K562 (cell line): Measurements from ENCODE around the gene ASCC3. TPM values are rescaled to one million over a fixed set of nuclear protein-coding genes. Genes with fewer than 3 reads are reported as not detected.

Experiments used
- ATAC-seq: fragments of 200-7000 bp; cut with Tn5 transposase; 3 replicates; pipeline ENCODE4 v1.9.1; 2020; ENCODE audit warnings: moderate library complexity
- BruUV-seq: library from RNA; stranded (reverse); fragments of 400-500 nt; replicated peaks from 2 replicates; lab custom pipeline; 2021; lab: Mats Ljungman, UMichigan
- CTCF ChIA-PET: fragments of 300-600 bp; formaldehyde crosslinking; extraction: SDS; loops from one replicate; lab custom pipeline; 2021; ENCODE audit warnings: low intra/inter-chr PET ratio; lab: Yijun Ruan, JAX
- POLR2A ChIA-PET: fragments of 300-600, 350-650 bp; sonication (Branson Sonifier 250); formaldehyde crosslinking; extraction: SDS; loops from one replicate; lab custom pipeline; 2021; ENCODE audit warnings: antibody characterized with exemption, inconsistent platforms; lab: Yijun Ruan, JAX
- DNase-seq, 4 experiments: peaks; one replicate each; pipeline versions ENCODE4 v3.0.0 to v3.0.0-alpha.2; 2011 to 2018; ENCODE audit warnings: low spot score in 3 of 4, mixed read lengths in 3 of 4; ENCODE audit errors: extremely low read depth in 1 of 4
- FAIRE-seq: peaks from 2 replicates; lab custom pipeline; 2011; peaks lifted over from hg19 to GRCh38; lab: Jason Lieb, UNC
- H2AFZ ChIP-seq: 2 replicates; pipeline ENCODE4 v1.6.0; 2011; ENCODE audit warnings: low read depth, low read length, control low read depth, inconsistent platforms
- H3K27ac ChIP-seq: fragments of 200-600 bp; 3 replicates; pipeline ENCODE4 v1.8.0; 2011; ENCODE audit warnings: low read depth, mild to moderate bottlenecking, control low read depth, inconsistent platforms, low read length, moderate library complexity, mixed read lengths; ENCODE audit errors: extremely low read depth
- H3K27me3 ChIP-seq, 2 experiments: fragments of 300-600 bp in 1 of 2; 2 replicates in 1 of 2; 3 replicates in 1 of 2; pipeline versions ENCODE4 v1.6.0 to v1.8.0; 2011; ENCODE audit warnings: inconsistent platforms in 2 of 2, low read length in 2 of 2, mild to moderate bottlenecking in 1 of 2, mixed read lengths in 1 of 2, moderate library complexity in 1 of 2; ENCODE audit not compliant: control insufficient read depth in 2 of 2, insufficient read depth in 2 of 2
- H3K36me3 ChIP-seq: fragments of 300-600 bp; 3 replicates; pipeline ENCODE4 v1.8.0; 2011; ENCODE audit warnings: mild to moderate bottlenecking, low read length, inconsistent platforms; ENCODE audit not compliant: control insufficient read depth, insufficient read depth
- H3K4me1 ChIP-seq, 2 experiments: fragments of 200-600 bp in 1 of 2; replicated peaks in 1 of 2; 2 replicates in 1 of 2; 3 replicates in 1 of 2; pipeline versions ENCODE4 v1.5.1 to v1.8.0; 2011; ENCODE audit warnings: inconsistent platforms in 2 of 2, low read length in 2 of 2, mild to moderate bottlenecking in 1 of 2, mixed read lengths in 1 of 2, moderate library complexity in 1 of 2; ENCODE audit not compliant: control insufficient read depth in 2 of 2, insufficient read depth in 2 of 2
- H3K4me2 ChIP-seq: 2 replicates; pipeline ENCODE4 v1.6.1; 2011; ENCODE audit warnings: low read length, control low read depth, inconsistent platforms, mixed read lengths; ENCODE audit not compliant: insufficient read depth
- H3K4me3 ChIP-seq: fragments of 200-600 bp; sonication (generic), shearing (Covaris generic); 2 replicates; pipeline ENCODE4 v1.5.1; 2016; ENCODE audit warnings: control low read depth, inconsistent platforms
- H3K79me2 ChIP-seq: fragments of 200-600 bp; 3 replicates; pipeline ENCODE4 v1.8.0; 2011; ENCODE audit warnings: low read length, inconsistent platforms; ENCODE audit not compliant: control insufficient read depth, insufficient read depth
- H3K9ac ChIP-seq, 2 experiments: 2 replicates each; pipeline versions ENCODE4 v1.6.0 to v1.6.1; 2011; ENCODE audit warnings: low read depth in 2 of 2, low read length in 2 of 2, control low read depth in 1 of 2, inconsistent platforms in 1 of 2, mild to moderate bottlenecking in 1 of 2, mixed read lengths in 1 of 2; ENCODE audit not compliant: insufficient read depth in 1 of 2
- H3K9me1 ChIP-seq: one replicate; pipeline ENCODE4 v1.6.0; 2011; ENCODE audit warnings: inconsistent platforms, mild to moderate bottlenecking, low read length, moderate library complexity; ENCODE audit not compliant: control insufficient read depth, insufficient read depth
- H3K9me3 ChIP-seq: replicated peaks from 2 replicates; pipeline ENCODE4 v1.5.1; 2011; ENCODE audit warnings: low read depth, low read length, inconsistent platforms; ENCODE audit not compliant: control insufficient read depth, insufficient read depth
- H4K20me1 ChIP-seq: replicated peaks from 2 replicates; pipeline ENCODE4 v1.6.1; 2011; ENCODE audit warnings: low read length, inconsistent platforms, mixed read lengths; ENCODE audit not compliant: control insufficient read depth, insufficient read depth
- CAMTA2 ChIP-seq: fragments of 250-450 bp; sonication (Bioruptor Pico); conservative IDR thresholded peaks from 2 replicates; pipeline ENCODE4 v1.5.1; 2022
- CHD1 ChIP-seq: fragments of 200-600 bp; sonication (generic); IDR thresholded peaks from one replicate; pipeline ENCODE4 v1.6.1; 2012; ENCODE audit warnings: mild to moderate bottlenecking, moderate library complexity, low read length, inconsistent platforms
- E4F1 ChIP-seq: fragments of 250-450 bp; sonication (Bioruptor Pico); IDR thresholded peaks from 2 replicates; pipeline ENCODE4 v1.5.0; 2021; ENCODE audit warnings: mild to moderate bottlenecking, borderline replicate concordance
- EP400 ChIP-seq: fragments of 450-650 bp; IDR thresholded peaks from 2 replicates; pipeline ENCODE4 v1.6.1; 2017; ENCODE audit warnings: antibody characterized with exemption, mild to moderate bottlenecking, moderate library complexity
- ETV5 ChIP-seq: sonication (generic); formaldehyde crosslinking; IDR thresholded peaks from 2 replicates; pipeline ENCODE4 v1.4.0; 2020; ENCODE audit warnings: low read depth, mild to moderate bottlenecking, missing genetic modification reagents
- EWSR1 ChIP-seq: fragments of 450-650 bp; IDR thresholded peaks from 2 replicates; pipeline ENCODE4 v1.6.1; 2018; ENCODE audit warnings: borderline replicate concordance, mild to moderate bottlenecking, low read depth, moderate library complexity; ENCODE audit not compliant: partially characterized antibody
- HMGN3 ChIP-seq: IDR thresholded peaks from 2 replicates; pipeline ENCODE4 v1.6.1; 2011; ENCODE audit warnings: borderline replicate concordance, low read depth, mild to moderate bottlenecking, mixed read lengths, low read length; ENCODE audit not compliant: insufficient read length; ENCODE audit errors: extremely low read depth
- MCM3 ChIP-seq: fragments of 450-650 bp; IDR thresholded peaks from 2 replicates; pipeline ENCODE4 v1.6.1; 2016
- NRF1 ChIP-seq, 2 experiments: fragments of 450-650 bp; IDR thresholded peaks in 1 of 2; conservative IDR thresholded peaks in 1 of 2; 2 replicates each; pipeline ENCODE4 v1.6.1; 2014; ENCODE audit warnings: mild to moderate bottlenecking in 2 of 2
- PHF20 ChIP-seq: fragments of 450-650 bp; IDR thresholded peaks from 2 replicates; pipeline ENCODE4 v1.6.1; 2018; ENCODE audit not compliant: partially characterized antibody
- PHTF2 ChIP-seq: fragments of 250-450 bp; sonication (Bioruptor Pico); IDR thresholded peaks from 2 replicates; pipeline ENCODE4 v1.5.0; 2021; ENCODE audit warnings: mild to moderate bottlenecking
- POLR2AphosphoS2 ChIP-seq: IDR thresholded peaks from 2 replicates; pipeline ENCODE4 v1.6.1; 2012; ENCODE audit warnings: low read length, improper control_type of control experiment
- PYGO2 ChIP-seq: fragments of 450-650 bp; IDR thresholded peaks from 2 replicates; pipeline ENCODE4 v1.6.1; 2016; ENCODE audit warnings: mild to moderate bottlenecking, missing genetic modification characterization, moderate library complexity, missing compliant biosample characterization
- SMC3 ChIP-seq: conservative IDR thresholded peaks from 2 replicates; pipeline ENCODE4 v1.6.1; 2011; ENCODE audit warnings: low read depth, low read length, improper control_type of control experiment; ENCODE audit not compliant: insufficient read depth
- TAF1 ChIP-seq: IDR thresholded peaks from 2 replicates; pipeline ENCODE4 v1.6.1; 2011; ENCODE audit warnings: mild to moderate bottlenecking, low read length, moderate library complexity; ENCODE audit not compliant: insufficient read depth, control insufficient read depth, severe bottlenecking; ENCODE audit errors: extremely low read depth
- U2AF1 ChIP-seq: fragments of 200-400 bp; formaldehyde crosslinking; optimal IDR thresholded peaks from 2 replicates; pipeline ENCODE3; 2017; ENCODE audit warnings: mild to moderate bottlenecking, low read depth, low read length, moderate library complexity
- ZBTB7A ChIP-seq: IDR thresholded peaks from 2 replicates; pipeline ENCODE4 v1.6.1; 2011; ENCODE audit warnings: low read depth, mild to moderate bottlenecking, low read length, moderate library complexity, borderline replicate concordance; ENCODE audit not compliant: control insufficient read depth
- ZNF316 ChIP-seq: fragments of 450-650 bp; IDR thresholded peaks from 2 replicates; pipeline ENCODE4 v1.6.1; 2016
- WGBS: fragments of 100-300 bp; shearing (Covaris generic); methylation state at CpG from one replicate; pipeline ENCODE4 v1.1.6; 2016; ENCODE audit warnings: low coverage, mixed read lengths; ENCODE audit not compliant: insufficient coverage; ENCODE audit errors: missing lambda C conversion rate; 5-methylcytosine and 5-hydroxymethylcytosine counted together
- in situ Hi-C: fragments of 300-500 bp; cut with MboI; formaldehyde crosslinking; loops from 4 replicates; pipeline ENCODE4 v1.15.0; 2018; ENCODE audit warnings: inconsistent platforms, mixed read lengths
- intact Hi-C: fragments of 100-400 bp; cut with micrococcal nuclease; formaldehyde crosslinking; loops from 2 replicates; pipeline ENCODE4 v1.14.2; 2022
- polyA plus RNA-seq, 8 experiments: library from polyadenylated mRNA; depleted of rRNA in 4 of 8; stranded (reverse) in 5 of 8; unstranded in 3 of 8; fragments of >200 nt; fragmentation: Nextera tagmentation in 2 of 8; fragmentation: Illumina TruSeq in 1 of 8; extraction: Ambion mirVana in 2 of 8; extraction: Trizol in 1 of 8; gene quantifications; 2 replicates each; pipeline versions ENCODE4 v1.2.1 to v1.2.3, GENCODE V29; 2011 to 2014; ENCODE audit warnings: inconsistent platforms in 1 of 8, missing spikeins in 1 of 8
- total RNA-seq, 7 experiments: library from RNA; depleted of rRNA in 6 of 7; stranded (reverse); fragments of >200 nt in 6 of 7; fragmentation: Illumina TruSeq in 2 of 7; extraction: Trizol in 2 of 7; gene quantifications; 2 replicates each; pipeline versions ENCODE4 v1.2.1 to v1.2.3, GENCODE V29; 2011 to 2021; ENCODE audit warnings: low replicate concordance in 1 of 7

The ASCC3 gene
- total and polyA plus RNA-seq, 9 of the 15 experiments (the other 6 are each of a cell fraction or from before 2014, with no cell fraction given) = 16.1 to 56.1 (median 33.9) TPM

- Histone ChIP-seq H3K4me3 (no peak overlapping the region), H2AFZ (no peak overlapping the region), H4K20me1 (no peaks in the 10 kb centered on the region), H3K36me3 (peaks cover 5% of the 10 kb centered on the region; the same call in 2 of the 3 replicates), H3K9me1 (no peaks in the 10 kb centered on the region), H3K9me3 (no peaks in the 10 kb centered on the region), H3K4me2 (no peak overlapping the region), H3K27me3 (no peaks in the 10 kb centered on the region), H3K9ac (no peak overlapping the region), H3K79me2 (no peaks in the 10 kb centered on the region), H3K4me1 (no peaks in the 10 kb centered on the region), H3K27ac (no peak overlapping the region)
- CTCF ChIA-PET = no interaction called here
- TF ChIP-seq POLR2AphosphoS2 (no peak), MCM3 (no peak), PHF20 (no peak), TAF1 (no peak), EWSR1 (no peak), U2AF1 (no peak), NRF1 (conservative IDR thresholded peaks at IDR 0.05 in 1 of 2, IDR thresholded peaks at IDR 0.05 in 1 of 2) (no peak), EP400 (no peak), ZBTB7A (no peak), PHTF2 (no peak), CHD1 (no peak), ZNF316 (no peak), SMC3 (no peak), PYGO2 (tag) (no peak), HMGN3 (no peak), ETV5 (CRISPR knock-in tag) (no peak), E4F1 (no peak), CAMTA2 (CRISPR knock-in tag) (no peak)
- ATAC-seq (no peak), DNase-seq (no peak), FAIRE-seq (no peak)
- intact Hi-C loops (loop anchor here (5.0 kb wide), 3 partner anchors 180 to 795 kb away; no protein-coding TSS in a partner anchor), in situ Hi-C loops (loop anchor here (10.0 kb wide), 2 partner anchors 177 to 547 kb away; no protein-coding TSS in a partner anchor)
- BruUV-seq = no TSS peak
- POLR2A ChIA-PET = no interaction called here
- 90% methylated on average over 6 of the region's 6 CpGs for WGBS
Observed at GRCh38 chr6:100662264-100662663, 218.9 kb downstream of the ASCC3 start.
